22Rv1 (cell line): ENCODE measurements around the gene ADAMTS9.

ENCODE experiments used
- H3K27ac ChIP-seq: fragments of 450-650 bp; 2 replicates; pipeline ENCODE4 v1.5.1; 2017
- ZFX ChIP-seq: fragments of 450-650 bp; IDR thresholded peaks from 2 replicates; pipeline ENCODE4 v1.6.1; 2017; ENCODE audit warnings: antibody characterized with exemption, borderline replicate concordance
- TF ChIP-seq, protein P1 (sequence below): fragments of 450-650 bp; IDR thresholded peaks from 2 replicates; pipeline ENCODE4 v1.5.1; 2017; ENCODE audit warnings: mild to moderate bottlenecking

Gene ADAMTS9

DNA sequence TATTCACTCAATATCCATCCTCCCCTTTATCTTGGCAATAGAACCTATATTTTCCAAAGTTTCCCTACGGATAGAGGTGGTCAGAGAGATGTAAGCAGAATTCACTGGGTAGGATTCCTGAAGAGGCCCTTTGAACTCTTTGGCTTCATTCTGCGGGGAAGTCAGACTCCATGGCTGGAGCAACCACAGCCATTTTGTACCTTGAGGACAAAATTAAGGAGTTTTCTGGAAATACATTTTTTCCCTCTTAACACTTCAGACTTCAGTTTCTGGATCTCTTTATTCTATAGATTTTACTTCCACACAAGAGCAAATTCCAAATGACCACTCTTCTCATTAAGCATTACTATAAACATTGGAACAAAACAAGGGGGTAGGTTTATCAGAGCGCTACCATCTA, 43.3 kb downstream of the ADAMTS9 start:
- no peak overlapping the region for H3K27ac ChIP-seq
- TF ChIP-seq, protein P1, sequence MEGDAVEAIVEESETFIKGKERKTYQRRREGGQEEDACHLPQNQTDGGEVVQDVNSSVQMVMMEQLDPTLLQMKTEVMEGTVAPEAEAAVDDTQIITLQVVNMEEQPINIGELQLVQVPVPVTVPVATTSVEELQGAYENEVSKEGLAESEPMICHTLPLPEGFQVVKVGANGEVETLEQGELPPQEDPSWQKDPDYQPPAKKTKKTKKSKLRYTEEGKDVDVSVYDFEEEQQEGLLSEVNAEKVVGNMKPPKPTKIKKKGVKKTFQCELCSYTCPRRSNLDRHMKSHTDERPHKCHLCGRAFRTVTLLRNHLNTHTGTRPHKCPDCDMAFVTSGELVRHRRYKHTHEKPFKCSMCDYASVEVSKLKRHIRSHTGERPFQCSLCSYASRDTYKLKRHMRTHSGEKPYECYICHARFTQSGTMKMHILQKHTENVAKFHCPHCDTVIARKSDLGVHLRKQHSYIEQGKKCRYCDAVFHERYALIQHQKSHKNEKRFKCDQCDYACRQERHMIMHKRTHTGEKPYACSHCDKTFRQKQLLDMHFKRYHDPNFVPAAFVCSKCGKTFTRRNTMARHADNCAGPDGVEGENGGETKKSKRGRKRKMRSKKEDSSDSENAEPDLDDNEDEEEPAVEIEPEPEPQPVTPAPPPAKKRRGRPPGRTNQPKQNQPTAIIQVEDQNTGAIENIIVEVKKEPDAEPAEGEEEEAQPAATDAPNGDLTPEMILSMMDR: no peak
- TF ChIP-seq ZFX: no peak

DNA sequence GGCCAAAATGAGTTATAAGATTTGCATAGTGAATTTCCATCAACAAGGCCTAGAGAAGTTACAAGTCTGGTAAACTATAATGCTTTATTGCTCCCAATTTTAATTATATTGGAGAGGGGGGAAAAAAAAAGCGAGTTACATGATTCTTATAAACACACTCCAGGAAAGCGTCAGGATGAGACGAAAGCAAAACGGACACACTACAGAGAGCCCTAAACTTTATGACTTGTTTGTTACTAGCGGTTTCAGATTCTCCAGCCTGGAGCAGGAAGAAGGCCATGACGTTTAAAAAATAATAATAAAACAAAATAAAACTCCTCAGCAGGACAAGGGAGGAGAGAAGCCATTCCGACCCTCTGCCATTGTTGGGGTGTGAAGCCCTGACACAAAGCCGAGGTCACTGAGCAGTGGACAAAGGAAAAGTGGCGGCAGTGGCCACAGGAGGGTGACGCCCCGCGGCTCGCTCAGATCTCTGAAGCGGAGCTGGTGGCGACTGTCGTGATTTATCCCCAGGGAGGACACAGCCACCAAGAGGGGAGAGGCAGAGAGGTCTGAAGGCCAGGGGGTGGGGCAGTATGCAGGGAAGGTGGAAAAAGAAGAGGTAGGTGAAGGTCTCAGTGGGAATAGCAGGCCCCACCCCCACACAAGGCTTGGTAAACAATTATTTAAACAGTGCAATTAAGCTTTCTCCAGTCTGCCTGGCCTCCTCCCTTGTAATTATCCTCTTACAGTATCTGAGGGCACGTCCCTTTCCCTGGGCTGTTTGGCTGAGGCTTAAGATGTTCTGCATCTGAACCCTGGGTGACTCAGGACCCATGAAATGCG, 45.3 kb downstream of the ADAMTS9 start:
- TF ChIP-seq, protein P1: no peak
- no peak overlapping the region for H3K27ac ChIP-seq

DNA sequence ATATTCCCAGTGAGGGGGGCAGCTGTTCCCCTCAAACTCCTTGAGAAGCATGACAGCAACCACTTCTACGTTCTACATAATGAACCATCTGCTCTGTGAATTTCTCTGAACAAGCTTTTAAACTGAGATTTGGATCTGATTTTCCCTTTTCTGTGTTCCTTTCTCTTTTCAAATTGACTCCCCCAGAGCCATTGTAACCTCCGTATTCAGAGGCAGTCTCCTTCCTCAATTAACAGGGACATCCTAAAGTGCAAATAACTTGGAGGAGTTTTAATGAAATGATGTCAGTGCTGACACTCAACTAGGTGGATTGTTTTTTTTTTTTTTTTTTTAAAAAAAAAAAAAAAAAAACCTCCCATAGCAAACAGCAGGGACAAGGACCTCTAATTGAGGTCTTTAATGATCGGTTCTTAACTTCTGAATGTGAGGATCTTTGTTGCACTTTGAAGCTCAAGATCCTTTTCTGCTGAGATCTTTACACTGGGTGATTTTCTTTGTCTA, 48.8 kb downstream of the ADAMTS9 start:
- H3K27ac ChIP-seq: no peak overlapping the region
- TF ChIP-seq ZFX: no peak
- TF ChIP-seq, protein P1: no peak

DNA sequence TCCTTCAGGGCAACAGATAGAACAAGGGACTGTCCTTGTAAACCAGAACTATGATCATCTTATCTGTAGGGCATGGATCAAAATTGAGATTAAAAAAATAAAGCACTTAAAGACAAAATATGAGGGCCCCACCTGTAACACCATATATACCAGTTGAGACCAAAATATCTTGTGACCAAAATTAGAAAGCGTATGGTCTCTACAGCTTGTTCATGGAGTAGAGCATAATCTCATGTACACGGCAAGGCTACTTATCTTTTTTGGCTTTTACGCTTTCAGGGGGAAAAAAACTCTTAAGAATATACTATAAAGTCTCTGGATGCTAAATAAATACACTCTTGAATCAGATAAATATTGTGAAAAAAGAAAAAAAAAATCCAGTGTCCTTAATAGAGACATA, 49.3 kb downstream of the ADAMTS9 start:
- no peak for TF ChIP-seq ZFX
- TF ChIP-seq, protein P1: no peak
- no peak overlapping the region for H3K27ac ChIP-seq

DNA sequence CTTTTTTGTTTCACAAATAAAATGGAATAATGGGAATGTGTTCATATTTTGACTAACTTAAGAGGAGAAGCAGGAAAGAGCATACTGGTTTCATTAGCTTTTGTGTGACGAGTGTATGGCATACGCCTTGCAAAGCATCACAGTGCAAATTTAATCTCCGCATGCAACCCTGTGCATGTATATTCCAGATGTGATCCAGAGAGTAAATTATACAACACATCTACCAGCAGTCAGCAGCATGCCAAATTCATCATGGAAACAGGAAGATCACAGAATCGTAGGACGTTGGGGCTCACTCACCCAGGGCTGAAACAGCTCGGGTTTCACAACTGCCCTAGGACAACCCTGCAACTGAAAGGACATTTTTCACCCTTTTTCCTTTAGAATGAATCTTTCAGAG, 53.4 kb downstream of the ADAMTS9 start:
- TF ChIP-seq ZFX: no peak
- TF ChIP-seq, protein P1: no peak
- H3K27ac ChIP-seq: no peak overlapping the region

DNA sequence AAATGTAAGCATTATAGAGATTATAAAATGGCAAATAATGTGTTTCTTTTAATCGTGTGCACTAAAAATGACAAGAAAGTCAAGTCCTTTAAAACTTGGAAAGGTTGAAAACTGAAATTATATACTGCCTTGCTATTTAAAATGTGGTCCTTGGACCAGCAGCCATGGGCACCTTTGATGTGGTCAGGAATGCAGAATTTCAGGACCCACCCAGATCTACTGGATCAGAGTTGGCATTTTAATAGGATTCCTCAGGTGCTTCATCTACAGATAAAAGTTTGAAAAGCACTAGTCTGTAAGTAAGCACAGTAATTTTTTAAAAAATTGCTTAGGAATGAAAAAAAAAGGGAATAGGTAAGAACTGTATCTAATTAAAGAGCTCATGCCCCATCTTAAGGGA, 55.8 kb downstream of the ADAMTS9 start:
- H3K27ac ChIP-seq: no peak overlapping the region
- TF ChIP-seq, protein P1: no peak
- TF ChIP-seq ZFX: no peak
